ENCODE results near the gene PIP4K2C.
"Not testable (repeated sequence)": the region's sequence is repeated elsewhere in the genome, so short reads cannot be mapped to it uniquely, and the experiment has no call there.

PIP4K2C gene

GRCh38 chr12:57630891-57631433 lies 40.0 kb downstream of the PIP4K2C start:
- TF ChIP-seq MAX (IDR thresholded peaks at IDR 0.05; ENCODE audit: low read depth, low read length) (no peak), CTCF (IDR thresholded peaks at IDR 0.05; ENCODE audit: low read depth, low read length) (no peak), MYC (IDR thresholded peaks at IDR 0.05; ENCODE audit: low read depth, low read length) (no peak), POLR2A (IDR thresholded peaks at IDR 0.05; ENCODE audit: extremely low read depth, insufficient read length) (no peak)
- no peak for DNase-seq (ENCODE audit: low read depth)
- no peak overlapping the region for H3K4me3 ChIP-seq (ENCODE audit: low read depth, low read length)

- no peak overlapping the region for H3K4me3 ChIP-seq (ENCODE audit: low read depth, low read length)
- TF ChIP-seq CTCF (IDR thresholded peaks at IDR 0.05; ENCODE audit: low read depth, low read length) (no peak), POLR2A (IDR thresholded peaks at IDR 0.05; ENCODE audit: extremely low read depth, insufficient read length) (no peak), MYC (IDR thresholded peaks at IDR 0.05; ENCODE audit: low read depth, low read length) (no peak), MAX (IDR thresholded peaks at IDR 0.05; ENCODE audit: low read depth, low read length) (no peak)
Measured at GRCh38 chr12:57631566-57632072, 40.6 kb downstream of the PIP4K2C start.

GRCh38 chr12:57632073-57632957 lies 41.3 kb downstream of the PIP4K2C start:
- no peak for DNase-seq (ENCODE audit: low read depth)
- no peak overlapping the region for H3K4me3 ChIP-seq (ENCODE audit: low read depth, low read length)
- TF ChIP-seq POLR2A (IDR thresholded peaks at IDR 0.05; ENCODE audit: extremely low read depth, insufficient read length) (no peak), MAX (IDR thresholded peaks at IDR 0.05; ENCODE audit: low read depth, low read length) (no peak), CTCF (IDR thresholded peaks at IDR 0.05; ENCODE audit: low read depth, low read length) (no peak), MYC (IDR thresholded peaks at IDR 0.05; ENCODE audit: low read depth, low read length) (no peak)

More at GRCh38 chr12:57631566-57632072, 40.6 kb downstream of the PIP4K2C start:
- no peak for DNase-seq (ENCODE audit: low read depth)

GRCh38 chr12:57632958-57633840 lies 42.2 kb downstream of the PIP4K2C start, which contains the start of gene B4GALNT1:
B4GALNT1 (minus strand) TSS chr12:57633201; CDS start chr12:57632132, 1,069 bp downstream.
- peak; percentile 20 for TF ChIP-seq MYC (IDR thresholded peaks at IDR 0.05; ENCODE audit: low read depth, low read length)
- TF ChIP-seq POLR2A (IDR thresholded peaks at IDR 0.05; ENCODE audit: extremely low read depth, insufficient read length): no peak
- peak; percentile 85 for TF ChIP-seq CTCF (IDR thresholded peaks at IDR 0.05; ENCODE audit: low read depth, low read length)
- TF ChIP-seq MAX (IDR thresholded peaks at IDR 0.05; ENCODE audit: low read depth, low read length): peak; percentile 41; the same call in 1 of the 2 replicates
- H3K4me3 ChIP-seq (ENCODE audit: low read depth, low read length): no peak within 1 kb of the TSS
- peak; percentile 73 for DNase-seq (ENCODE audit: low read depth)

- H3K4me3 ChIP-seq (ENCODE audit: low read depth, low read length); DNase-seq (ENCODE audit: low read depth): not testable (repeated sequence)
Measured at GRCh38 chr12:57636731-57637130, 45.7 kb downstream of the PIP4K2C start.

Measured in NB4 (cell line).